Measurements from ENCODE around the gene ARHGAP27.

ARHGAP27 gene

GRCh38 chr17:45384047-45384788 lies 48.5 kb downstream of the ARHGAP27 start:
- Histone ChIP-seq H3K27me3 (peaks cover 26% of the 10 kb centered on the region), H3K36me3 (no peaks in the 10 kb centered on the region), H3K4me1 (ENCODE audit: control insufficient read depth in 1 of 2, insufficient read depth in 1 of 2, low read depth in 1 of 2, low read length in 1 of 2) (peaks cover 0 to 9% of the 10 kb centered on the region in 2 experiments), H3K9me3 (no peaks in the 10 kb centered on the region), H3K4me3 (ENCODE audit: low read depth in 1 of 2, low read length in 1 of 2) (no peak overlapping the region), H3K27ac (no peak overlapping the region)
- no peak for TF ChIP-seq CTCF (IDR thresholded peaks at IDR 0.05)

GRCh38 chr17:45383003-45383402 lies 49.7 kb downstream of the ARHGAP27 start:
- TF ChIP-seq CTCF (IDR thresholded peaks at IDR 0.05), result no peak
- peaks cover 16% of the 10 kb centered on the region for H3K27me3 ChIP-seq

GRCh38 chr17:45382226-45382625 lies 50.4 kb downstream of the ARHGAP27 start:
- H3K9me3 ChIP-seq, result no peaks in the 10 kb centered on the region
- no peaks in the 10 kb centered on the region for H3K36me3 ChIP-seq
- H3K27ac ChIP-seq, result no peak overlapping the region
- H3K4me1 ChIP-seq (ENCODE audit: control insufficient read depth in 1 of 2, insufficient read depth in 1 of 2, low read depth in 1 of 2, low read length in 1 of 2), result peaks cover 0 to 9% of the 10 kb centered on the region in 2 experiments
- peaks cover 23% of the 10 kb centered on the region for H3K27me3 ChIP-seq
- H3K4me3 ChIP-seq (ENCODE audit: low read depth in 1 of 2, low read length in 1 of 2), result no peak overlapping the region
- TF ChIP-seq CTCF (IDR thresholded peaks at IDR 0.05), result no peak

More at GRCh38 chr17:45383003-45383402, 49.7 kb downstream of the ARHGAP27 start:
- no peak overlapping the region for H3K27ac ChIP-seq
- no peak overlapping the region for H3K4me3 ChIP-seq (ENCODE audit: low read depth in 1 of 2, low read length in 1 of 2)
- no peaks in the 10 kb centered on the region for H3K9me3 ChIP-seq
- no peaks in the 10 kb centered on the region for H3K36me3 ChIP-seq
- peaks cover 0 to 9% of the 10 kb centered on the region in 2 experiments for H3K4me1 ChIP-seq (ENCODE audit: control insufficient read depth in 1 of 2, insufficient read depth in 1 of 2, low read depth in 1 of 2, low read length in 1 of 2)

- TF ChIP-seq CTCF (IDR thresholded peaks at IDR 0.05), result no peak
- Histone ChIP-seq H3K4me1 (ENCODE audit: control insufficient read depth in 1 of 2, insufficient read depth in 1 of 2, low read depth in 1 of 2, low read length in 1 of 2) (peaks cover 0 to 7% of the 10 kb centered on the region in 2 experiments), H3K9me3 (no peaks in the 10 kb centered on the region), H3K27ac (no peak overlapping the region), H3K27me3 (peaks cover 25% of the 10 kb centered on the region), H3K4me3 (ENCODE audit: low read depth in 1 of 2, low read length in 1 of 2) (no peak overlapping the region), H3K36me3 (no peaks in the 10 kb centered on the region)
Observed at GRCh38 chr17:45380991-45381390, 51.7 kb downstream of the ARHGAP27 start.

- H3K4me3 ChIP-seq (ENCODE audit: low read depth in 1 of 2, low read length in 1 of 2), result no peak overlapping the region
- H3K9me3 ChIP-seq, result no peaks in the 10 kb centered on the region
- H3K27me3 ChIP-seq, result peaks cover 30% of the 10 kb centered on the region
- no peak overlapping the region for H3K27ac ChIP-seq
- H3K36me3 ChIP-seq, result no peaks in the 10 kb centered on the region
- H3K4me1 ChIP-seq (ENCODE audit: control insufficient read depth in 1 of 2, insufficient read depth in 1 of 2, low read depth in 1 of 2, low read length in 1 of 2), result no peaks in the 10 kb centered on the region
- TF ChIP-seq CTCF (IDR thresholded peaks at IDR 0.05), result no peak
Observed at GRCh38 chr17:45380046-45380765, 52.5 kb downstream of the ARHGAP27 start.

Data from neutrophil (primary cell).